ENCODE data around the gene CEP97. TPM values are rescaled to one million over a fixed set of nuclear protein-coding genes. Genes with fewer than 3 reads are reported as not detected.
A peak's percentile ranks its signal among the peaks of the same experiment; 100 is the strongest.

CEP97 gene
- total and polyA plus RNA-seq, 9 of the 15 experiments (the other 6 are each of a cell fraction or from before 2014, with no cell fraction given), result 2.0 to 10.1 (median 4.3) TPM

DNA sequence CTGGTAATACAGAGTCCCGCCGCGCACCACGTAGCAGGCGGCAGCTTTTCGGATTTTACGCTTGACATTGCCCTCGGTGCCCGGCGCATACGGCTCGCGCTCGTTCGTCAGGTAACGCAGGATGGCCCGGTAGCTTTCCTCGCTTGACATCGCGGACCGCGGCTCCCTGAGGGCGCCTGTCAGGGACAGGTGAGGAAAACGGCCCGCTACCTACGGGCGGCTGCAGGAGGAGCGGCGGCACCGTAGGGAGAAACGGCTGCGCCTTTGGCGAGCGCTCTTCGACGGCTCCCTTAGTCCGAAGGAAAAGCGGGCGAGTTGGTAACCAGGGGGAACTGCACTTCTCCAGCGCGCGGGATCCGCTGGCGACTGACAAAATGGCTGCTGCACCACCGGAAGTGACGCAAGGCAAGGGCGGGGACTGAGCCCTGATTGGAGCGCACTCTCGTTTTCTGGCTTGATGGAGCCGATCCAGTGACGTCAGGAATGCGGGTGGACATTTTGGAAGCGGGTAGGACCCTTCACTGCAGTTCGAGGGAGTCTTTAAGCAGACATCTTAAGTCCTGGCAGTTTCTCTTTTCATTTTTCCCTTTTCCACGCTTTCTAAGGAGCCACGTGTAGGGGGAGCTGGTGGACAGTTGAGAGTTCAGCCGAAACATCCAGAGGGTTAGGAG is 47.5 kb upstream of the CEP97 start, which contains the start of gene ZBTB11 (continued):
- TF ChIP-seq POLR2AphosphoS5 (IDR thresholded peaks at IDR 0.05; ENCODE audit: control insufficient read depth, insufficient read depth, low read depth, low read length) (peak; percentile 63), POLR2G (IDR thresholded peaks at IDR 0.05; ENCODE audit: low read depth, low read length) (peak; percentile 76), RCOR1 (IDR thresholded peaks at IDR 0.05; ENCODE audit: borderline replicate concordance in 1 of 2, low read depth in 2 of 2, low read length in 2 of 2) (peak in 1 of 2 experiments; percentile 66; a peak in 1 of 4 replicates), RBM25 (IDR thresholded peaks at IDR 0.05; ENCODE audit: low read depth, low read length, severe bottlenecking) (no peak), SIN3A (IDR thresholded peaks at IDR 0.05; ENCODE audit: borderline replicate concordance in 2 of 2, control insufficient read depth in 1 of 2, low read depth in 2 of 2, low read length in 2 of 2) (peak in 1 of 2 experiments; percentile 65; a peak in 2 of 4 replicates), TRIM24 (IDR thresholded peaks at IDR 0.05) (peak in 1 of 2 experiments; percentile 88; a peak in 2 of 4 replicates), NR2C2 (CRISPR knock-in tag; IDR thresholded peaks at IDR 0.05) (peak; percentile 55; the same call in 1 of the 2 replicates), NR2C2 (tag; IDR thresholded peaks at IDR 0.05) (peak; percentile 88), CEBPB (tag; IDR thresholded peaks at IDR 0.05) (0 out of 2 replicates have a peak, but pooled peaks have one; percentile 33)
- TF ChIP-seq, protein P1, sequence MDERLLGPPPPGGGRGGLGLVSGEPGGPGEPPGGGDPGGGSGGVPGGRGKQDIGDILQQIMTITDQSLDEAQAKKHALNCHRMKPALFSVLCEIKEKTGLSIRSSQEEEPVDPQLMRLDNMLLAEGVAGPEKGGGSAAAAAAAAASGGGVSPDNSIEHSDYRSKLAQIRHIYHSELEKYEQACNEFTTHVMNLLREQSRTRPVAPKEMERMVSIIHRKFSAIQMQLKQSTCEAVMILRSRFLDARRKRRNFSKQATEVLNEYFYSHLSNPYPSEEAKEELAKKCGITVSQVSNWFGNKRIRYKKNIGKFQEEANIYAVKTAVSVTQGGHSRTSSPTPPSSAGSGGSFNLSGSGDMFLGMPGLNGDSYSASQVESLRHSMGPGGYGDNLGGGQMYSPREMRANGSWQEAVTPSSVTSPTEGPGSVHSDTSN (CRISPR knock-in tag; IDR thresholded peaks at IDR 0.05; ENCODE audit: low read depth), result no peak
- TF ChIP-seq, protein P1 (tag; conservative IDR thresholded peaks at IDR 0.05; ENCODE audit: low read depth), result 0 out of 2 replicates have a peak, but pooled peaks have one; percentile 11
- TF ChIP-seq, protein P2, sequence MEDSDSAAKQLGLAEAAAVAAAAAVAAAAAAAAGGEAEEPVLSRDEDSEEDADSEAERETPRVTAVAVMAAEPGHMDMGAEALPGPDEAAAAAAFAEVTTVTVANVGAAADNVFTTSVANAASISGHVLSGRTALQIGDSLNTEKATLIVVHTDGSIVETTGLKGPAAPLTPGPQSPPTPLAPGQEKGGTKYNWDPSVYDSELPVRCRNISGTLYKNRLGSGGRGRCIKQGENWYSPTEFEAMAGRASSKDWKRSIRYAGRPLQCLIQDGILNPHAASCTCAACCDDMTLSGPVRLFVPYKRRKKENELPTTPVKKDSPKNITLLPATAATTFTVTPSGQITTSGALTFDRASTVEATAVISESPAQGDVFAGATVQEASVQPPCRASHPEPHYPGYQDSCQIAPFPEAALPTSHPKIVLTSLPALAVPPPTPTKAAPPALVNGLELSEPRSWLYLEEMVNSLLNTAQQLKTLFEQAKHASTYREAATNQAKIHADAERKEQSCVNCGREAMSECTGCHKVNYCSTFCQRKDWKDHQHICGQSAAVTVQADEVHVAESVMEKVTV (CRISPR knock-in tag; IDR thresholded peaks at IDR 0.05), result no peak
- TF ChIP-seq, protein P3, sequence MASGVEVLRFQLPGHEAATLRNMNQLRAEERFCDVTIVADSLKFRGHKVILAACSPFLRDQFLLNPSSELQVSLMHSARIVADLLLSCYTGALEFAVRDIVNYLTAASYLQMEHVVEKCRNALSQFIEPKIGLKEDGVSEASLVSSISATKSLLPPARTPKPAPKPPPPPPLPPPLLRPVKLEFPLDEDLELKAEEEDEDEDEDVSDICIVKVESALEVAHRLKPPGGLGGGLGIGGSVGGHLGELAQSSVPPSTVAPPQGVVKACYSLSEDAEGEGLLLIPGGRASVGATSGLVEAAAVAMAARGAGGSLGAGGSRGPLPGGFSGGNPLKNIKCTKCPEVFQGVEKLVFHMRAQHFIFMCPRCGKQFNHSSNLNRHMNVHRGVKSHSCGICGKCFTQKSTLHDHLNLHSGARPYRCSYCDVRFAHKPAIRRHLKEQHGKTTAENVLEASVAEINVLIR (CRISPR knock-in tag; IDR thresholded peaks at IDR 0.05), result peak; percentile 92
- TF ChIP-seq, protein P4, sequence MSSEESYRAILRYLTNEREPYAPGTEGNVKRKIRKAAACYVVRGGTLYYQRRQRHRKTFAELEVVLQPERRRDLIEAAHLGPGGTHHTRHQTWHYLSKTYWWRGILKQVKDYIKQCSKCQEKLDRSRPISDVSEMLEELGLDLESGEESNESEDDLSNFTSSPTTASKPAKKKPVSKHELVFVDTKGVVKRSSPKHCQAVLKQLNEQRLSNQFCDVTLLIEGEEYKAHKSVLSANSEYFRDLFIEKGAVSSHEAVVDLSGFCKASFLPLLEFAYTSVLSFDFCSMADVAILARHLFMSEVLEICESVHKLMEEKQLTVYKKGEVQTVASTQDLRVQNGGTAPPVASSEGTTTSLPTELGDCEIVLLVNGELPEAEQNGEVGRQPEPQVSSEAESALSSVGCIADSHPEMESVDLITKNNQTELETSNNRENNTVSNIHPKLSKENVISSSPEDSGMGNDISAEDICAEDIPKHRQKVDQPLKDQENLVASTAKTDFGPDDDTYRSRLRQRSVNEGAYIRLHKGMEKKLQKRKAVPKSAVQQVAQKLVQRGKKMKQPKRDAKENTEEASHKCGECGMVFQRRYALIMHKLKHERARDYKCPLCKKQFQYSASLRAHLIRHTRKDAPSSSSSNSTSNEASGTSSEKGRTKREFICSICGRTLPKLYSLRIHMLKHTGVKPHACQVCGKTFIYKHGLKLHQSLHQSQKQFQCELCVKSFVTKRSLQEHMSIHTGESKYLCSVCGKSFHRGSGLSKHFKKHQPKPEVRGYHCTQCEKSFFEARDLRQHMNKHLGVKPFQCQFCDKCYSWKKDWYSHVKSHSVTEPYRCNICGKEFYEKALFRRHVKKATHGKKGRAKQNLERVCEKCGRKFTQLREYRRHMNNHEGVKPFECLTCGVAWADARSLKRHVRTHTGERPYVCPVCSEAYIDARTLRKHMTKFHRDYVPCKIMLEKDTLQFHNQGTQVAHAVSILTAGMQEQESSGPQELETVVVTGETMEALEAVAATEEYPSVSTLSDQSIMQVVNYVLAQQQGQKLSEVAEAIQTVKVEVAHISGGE (CRISPR knock-in tag; IDR thresholded peaks at IDR 0.05), result peak; percentile 92 to 98 (median 96); a peak in 5 of 6 replicates

All from K562 (cell line).